Measurements from ENCODE around the gene IRX3.

DNA sequence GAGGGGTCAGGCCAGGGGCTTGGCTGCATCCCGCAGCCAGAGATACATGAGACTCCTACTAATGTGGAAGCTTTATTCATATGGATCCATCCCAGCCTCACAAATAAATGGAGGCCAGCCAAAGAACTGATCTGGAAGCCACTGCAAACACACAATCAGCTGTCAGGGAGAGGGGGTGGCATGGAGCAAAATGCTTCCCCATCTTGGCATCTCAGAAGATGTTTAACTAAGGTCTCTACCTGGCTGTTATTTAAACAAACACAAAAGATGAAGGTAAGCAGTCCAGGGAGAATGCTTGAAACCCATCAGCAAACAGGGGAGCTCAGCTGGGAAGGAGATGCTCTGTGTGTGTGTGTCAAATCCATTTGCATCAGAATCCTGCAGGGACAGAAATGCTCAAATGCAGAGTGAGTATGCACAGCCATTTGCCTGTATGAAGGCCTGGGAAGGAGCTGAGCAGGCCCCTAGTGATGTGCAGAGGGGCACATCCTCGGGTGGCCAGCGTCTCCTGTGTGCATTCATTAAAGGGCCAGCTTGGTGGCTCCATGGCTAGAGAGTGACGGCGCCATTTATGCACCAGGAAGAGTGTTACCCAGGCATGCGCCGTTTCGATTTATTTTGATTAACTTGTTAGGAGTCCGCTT, 34.2 kb upstream of the IRX3 start:
- TF ChIP-seq EZH2phosphoT487 (IDR thresholded peaks at IDR 0.05; ENCODE audit: low read length) (no peak), CTCF (IDR thresholded peaks at IDR 0.05; ENCODE audit: low read length) (no peak), EZH2 (optimal IDR thresholded peaks at IDR 0.05; ENCODE audit: low read depth, low read length) (no peak)
